ENCODE data around the gene KCNC4. TPM values are rescaled to one million over a fixed set of nuclear protein-coding genes. Genes with fewer than 3 reads are reported as not detected.

The KCNC4 gene
- total RNA-seq, 1 donor: 5.7 TPM

DNA sequence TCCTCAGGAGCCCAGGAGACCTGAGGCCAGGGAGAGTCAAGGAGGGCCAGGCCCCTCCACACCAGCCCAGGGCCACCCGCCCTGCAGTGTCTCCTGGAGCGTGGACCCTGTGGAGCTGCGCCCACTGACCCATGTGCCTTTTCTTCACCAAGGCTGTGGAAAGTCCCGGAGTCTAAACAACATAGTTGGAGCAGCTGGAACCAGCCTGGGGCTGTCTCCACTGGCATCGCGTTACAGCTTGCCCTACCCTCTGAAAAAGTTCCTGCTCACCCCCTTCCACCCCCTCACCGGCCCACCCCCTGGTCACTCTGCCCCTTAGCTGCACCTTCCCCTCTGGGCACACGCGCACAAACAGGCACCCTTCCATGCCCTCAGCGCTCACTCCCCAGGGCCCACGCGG, 18.3 kb downstream of the KCNC4 start:
- DNase-seq (ENCODE audit: low read depth in 2 of 3, low spot score in 2 of 3): no peak

GRCh38 chr1:110228869-110229268, 18.8 kb downstream of the KCNC4 start:
- no peak for DNase-seq (ENCODE audit: low read depth in 2 of 3, low spot score in 2 of 3)

- DNase-seq (ENCODE audit: low read depth in 2 of 3, low spot score in 2 of 3): no peak
Observed at GRCh38 chr1:110229348-110230001, 19.4 kb downstream of the KCNC4 start.

- no peak for DNase-seq (ENCODE audit: low read depth in 2 of 3, low spot score in 2 of 3)
Observed at GRCh38 chr1:110230381-110231199, 20.5 kb downstream of the KCNC4 start.

- no peak for DNase-seq (ENCODE audit: low read depth in 2 of 3, low spot score in 2 of 3)
Observed at GRCh38 chr1:110233861-110234260, 23.7 kb downstream of the KCNC4 start.

DNA sequence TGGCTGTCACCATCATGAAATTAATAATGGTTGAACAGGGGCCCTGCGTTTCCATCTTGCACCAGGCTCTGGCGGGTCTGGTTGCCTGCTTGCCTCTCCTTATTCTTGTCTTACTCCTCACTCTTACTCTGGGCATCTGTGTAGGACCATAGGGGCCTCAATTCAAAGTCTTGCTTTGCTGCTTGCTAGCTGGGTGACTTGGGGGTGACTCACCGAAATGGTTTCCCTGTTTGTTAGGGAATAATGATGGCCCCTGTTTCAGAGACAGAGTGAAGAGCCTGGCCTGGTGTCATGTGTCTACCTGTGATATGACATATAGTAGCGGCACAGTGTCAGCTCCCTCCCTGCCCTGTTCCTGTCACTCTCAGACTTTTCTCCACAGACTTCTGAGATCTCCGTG, 24.6 kb downstream of the KCNC4 start:
- no peak for DNase-seq (ENCODE audit: low read depth in 2 of 3, low spot score in 2 of 3)

DNA sequence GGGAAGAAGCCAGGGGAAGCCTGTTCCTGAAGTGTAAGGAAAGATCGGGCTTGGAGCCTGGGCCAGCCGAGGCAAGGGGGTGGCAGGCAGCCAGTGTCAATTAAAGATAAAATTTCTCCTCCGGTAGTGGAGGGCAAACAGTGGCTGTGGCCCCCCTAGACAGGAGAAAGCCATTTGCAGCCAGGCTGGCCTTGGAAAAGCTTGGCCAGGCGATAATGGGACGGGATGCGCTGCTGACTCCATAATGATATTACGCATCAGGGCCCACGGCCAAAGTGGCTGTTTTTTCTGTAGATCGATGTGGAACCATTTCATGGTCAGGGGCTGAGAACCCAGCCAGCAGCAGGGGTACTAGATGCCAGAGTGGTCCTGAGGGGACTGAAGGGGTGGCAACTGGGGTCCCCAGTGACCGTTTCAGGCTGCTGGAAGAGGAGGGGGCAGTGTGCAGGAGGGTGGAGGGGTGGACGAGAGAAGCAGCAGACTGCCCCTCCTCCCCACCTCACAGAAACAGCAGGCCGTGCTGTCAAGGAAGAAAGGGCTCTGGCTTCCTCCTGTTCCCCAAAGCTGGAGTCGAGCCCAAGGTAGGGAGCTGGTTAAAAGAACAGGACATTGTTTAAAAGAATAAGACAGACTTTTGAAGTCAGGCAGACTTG, 25.2 kb downstream of the KCNC4 start:
- DNase-seq (ENCODE audit: low read depth in 2 of 3, low spot score in 2 of 3): no peak

DNA sequence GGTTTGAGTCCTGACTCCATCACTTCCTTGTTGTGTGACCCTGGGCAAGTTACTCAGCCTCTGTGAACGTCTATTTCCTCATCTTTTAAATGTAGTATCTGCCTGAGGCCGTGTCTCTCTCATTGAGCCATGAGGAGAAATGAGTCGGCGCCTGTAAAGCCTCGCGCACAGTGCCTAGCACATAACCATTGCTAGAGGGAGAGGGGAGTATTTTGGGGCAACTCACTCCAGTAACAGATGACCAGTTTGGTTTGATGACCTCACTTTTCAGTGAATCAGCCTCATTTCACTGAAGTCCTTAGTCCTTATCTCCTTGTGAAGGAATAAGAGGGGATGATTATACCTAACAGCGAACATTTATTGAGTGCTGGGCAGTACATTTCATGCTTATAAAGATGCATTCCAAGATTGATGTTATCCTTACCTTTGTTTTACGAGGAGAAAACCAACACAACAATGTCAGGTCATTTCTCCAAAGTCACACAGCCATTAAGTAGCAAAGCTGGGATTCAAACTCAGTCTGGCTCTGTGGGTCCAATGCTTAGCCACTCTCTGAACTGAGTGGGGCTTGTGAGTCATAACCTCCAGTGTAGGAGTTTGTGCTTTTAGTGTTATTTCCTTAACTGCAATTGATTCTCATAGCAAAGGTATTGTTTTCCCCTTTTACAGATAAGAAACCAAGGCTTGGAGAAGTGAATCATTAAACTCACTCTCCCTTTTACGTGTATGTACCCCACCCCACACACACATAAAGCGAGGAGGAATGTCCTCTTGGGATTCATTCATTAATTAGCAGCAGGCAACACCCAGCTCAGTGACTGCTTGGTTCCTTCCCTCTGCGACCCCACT, 25.9 kb downstream of the KCNC4 start:
- peak in 2 of 3 donors; percentile 15 to 49 for DNase-seq (ENCODE audit: low read depth in 2 of 3, low spot score in 2 of 3)

DNA sequence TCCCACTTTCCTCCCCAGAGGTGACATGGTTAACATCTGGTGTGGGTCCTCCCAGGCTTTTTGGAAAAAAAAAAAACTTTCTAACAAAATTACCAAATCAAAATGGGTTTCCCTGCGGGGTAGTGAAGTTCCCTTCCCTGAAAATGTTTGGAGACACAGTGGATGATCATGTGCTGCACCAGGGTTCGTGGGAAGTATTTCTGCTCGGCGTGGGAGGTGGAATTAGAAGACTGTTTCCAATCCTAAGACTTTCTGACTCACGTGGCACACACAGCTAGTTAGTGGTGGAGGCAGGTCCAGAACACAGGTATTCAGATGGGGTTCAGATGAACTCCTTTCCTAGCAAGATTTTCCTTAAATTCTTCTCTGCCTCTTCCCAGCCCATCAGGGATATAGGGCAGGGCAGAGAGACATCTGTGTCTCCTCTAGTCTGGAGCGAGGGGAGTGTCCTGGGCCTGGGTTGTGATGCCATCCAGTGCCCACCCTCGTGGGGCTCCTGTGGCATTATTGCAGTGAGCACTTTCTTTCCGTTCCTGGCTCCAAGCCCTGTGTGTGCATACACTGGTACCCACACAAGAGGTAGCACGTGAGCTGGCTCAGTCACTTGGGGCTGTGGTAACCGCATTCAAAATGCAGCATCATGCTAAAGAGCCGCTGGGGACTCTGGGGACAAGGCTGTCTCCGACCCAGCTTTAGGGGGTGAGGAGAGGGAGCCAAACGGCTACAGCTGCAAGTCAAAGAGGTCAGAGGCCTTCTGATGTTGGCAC, 27.5 kb downstream of the KCNC4 start:
- peak in 1 of 3 donors; percentile 9 for DNase-seq (ENCODE audit: low read depth in 2 of 3, low spot score in 2 of 3)

DNA sequence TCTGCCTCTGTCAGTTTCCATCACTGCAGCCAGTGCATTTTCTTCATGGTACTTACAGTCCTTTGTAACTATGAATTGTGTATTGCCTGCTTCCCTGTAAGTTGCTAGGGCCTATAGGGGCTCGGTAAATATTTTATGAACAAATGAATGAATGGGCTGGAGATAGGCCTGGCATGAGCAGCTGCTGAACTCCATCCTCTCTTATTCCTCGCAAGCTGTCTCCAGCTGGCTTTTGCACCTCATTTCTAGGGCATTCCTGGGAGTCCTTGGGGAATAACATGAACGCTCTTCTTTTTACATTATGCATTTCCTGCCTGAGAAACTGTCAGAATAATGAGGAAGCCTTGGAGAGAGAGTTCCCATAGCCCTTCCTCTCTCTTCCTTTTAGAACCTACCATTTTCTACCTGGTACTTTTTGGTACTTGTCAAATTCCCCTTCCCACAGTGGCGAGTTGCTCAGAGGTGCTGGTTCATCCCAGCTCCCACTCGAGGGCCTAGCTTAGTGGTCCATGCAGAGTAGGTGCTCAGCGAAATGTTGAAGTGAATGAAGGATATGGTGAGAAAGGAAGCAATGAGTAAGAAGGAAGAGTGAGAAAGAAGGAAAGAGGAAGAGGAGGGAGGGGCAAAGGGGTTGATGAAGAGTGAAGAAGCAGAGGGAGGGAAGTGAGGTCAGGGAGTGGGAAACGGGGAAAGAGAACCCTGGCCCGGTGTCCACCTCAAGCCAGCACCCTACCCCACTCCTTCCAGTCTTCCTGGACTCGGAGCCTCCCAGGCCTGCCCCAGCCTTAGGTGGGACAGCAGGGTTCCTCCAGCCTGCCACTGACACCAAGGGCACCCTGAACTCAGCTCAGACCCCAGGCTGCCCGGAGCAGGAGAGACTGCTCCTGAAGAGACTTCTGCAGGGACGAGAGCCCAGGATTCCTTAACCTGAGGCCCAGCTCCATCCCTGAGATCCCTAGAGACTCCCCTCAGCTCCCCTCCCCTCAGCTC, 29.6 kb downstream of the KCNC4 start:
- no peak for DNase-seq (ENCODE audit: low read depth in 2 of 3, low spot score in 2 of 3)

DNA sequence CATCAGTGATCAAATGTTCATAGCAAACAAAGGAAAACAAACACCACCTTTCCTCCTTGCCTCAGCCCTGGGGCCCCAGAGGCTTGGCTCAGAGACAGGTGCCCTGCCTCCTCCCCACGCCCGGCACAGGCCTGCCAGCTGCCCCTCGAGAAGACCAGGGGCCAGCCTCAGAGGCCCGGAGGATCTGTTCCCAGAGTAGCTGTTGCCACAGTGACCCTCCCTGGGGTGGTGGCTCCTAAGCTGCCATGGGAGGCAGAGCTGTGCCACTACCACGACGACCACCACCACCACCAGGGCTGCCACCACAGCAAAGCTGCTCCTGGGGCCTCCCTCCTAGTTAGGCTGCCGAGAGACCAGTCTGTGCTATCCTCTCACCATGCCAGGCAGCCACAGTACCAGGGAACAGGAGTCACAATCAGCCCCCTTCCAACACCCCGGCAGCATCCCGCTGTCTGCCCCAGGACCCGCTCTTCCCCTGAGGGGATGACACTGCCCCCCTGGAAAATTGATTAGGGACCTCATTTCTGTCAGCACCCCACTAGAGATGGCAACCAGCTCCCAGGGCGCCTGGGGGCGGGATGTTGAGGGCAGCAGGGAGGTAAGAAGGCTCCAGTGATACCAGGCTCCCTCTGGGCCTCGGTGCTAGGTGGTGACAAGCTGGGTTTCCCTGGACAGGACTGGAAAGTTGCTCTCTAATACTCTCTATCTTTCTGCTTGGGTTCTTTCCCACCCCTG, 30.5 kb downstream of the KCNC4 start:
- DNase-seq (ENCODE audit: low read depth in 2 of 3, low spot score in 2 of 3): no peak

DNA sequence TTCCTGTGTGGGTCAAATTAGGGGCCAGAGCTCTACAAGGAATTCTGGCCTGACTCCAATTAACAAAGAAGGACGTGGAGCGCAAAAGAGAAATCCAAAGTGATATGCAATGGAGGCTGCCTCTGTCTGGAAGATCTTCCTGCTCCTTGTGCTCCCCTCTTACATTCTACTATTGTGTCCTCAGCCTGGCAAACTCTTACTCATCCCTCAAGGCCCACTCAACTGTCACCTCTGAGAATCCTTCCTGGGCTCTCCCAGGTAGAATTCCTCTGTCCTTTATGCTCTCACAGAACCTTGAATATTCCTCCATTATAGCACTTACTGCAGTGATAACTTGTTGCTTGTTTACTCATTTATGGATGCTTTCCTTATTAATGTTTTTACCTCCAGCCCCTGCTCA, 31.4 kb downstream of the KCNC4 start:
- no peak for DNase-seq (ENCODE audit: low read depth in 2 of 3, low spot score in 2 of 3)

DNA sequence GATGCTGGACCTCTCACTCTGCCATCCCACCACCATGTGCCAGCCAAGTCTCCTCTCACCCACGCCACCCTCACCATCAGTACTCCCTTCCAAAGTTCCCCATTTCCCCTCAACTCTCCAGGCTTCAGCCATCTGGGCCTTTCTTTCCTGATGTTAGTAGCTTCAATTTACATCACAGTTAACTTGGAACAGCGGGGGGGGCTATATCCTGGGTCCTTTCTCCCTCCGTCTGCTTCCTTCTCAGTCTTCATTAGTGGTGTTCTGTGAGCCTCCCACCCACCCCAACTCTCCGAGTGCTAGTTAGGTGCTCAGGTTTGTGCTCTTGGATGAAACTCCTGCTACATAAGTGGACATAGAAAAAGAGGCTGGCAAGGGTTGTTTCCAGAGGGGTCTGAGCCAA, 31.9 kb downstream of the KCNC4 start:
- no peak for DNase-seq (ENCODE audit: low read depth in 2 of 3, low spot score in 2 of 3)

- no peak for DNase-seq (ENCODE audit: low read depth in 2 of 3, low spot score in 2 of 3)
Observed at GRCh38 chr1:110242731-110243130, 32.6 kb downstream of the KCNC4 start.

GRCh38 chr1:110243146-110243545, 33.0 kb downstream of the KCNC4 start:
- no peak for DNase-seq (ENCODE audit: low read depth in 2 of 3, low spot score in 2 of 3)

GRCh38 chr1:110243574-110243973, 33.5 kb downstream of the KCNC4 start:
- peak in 2 of 3 donors; percentile 53 to 77 for DNase-seq (ENCODE audit: low read depth in 2 of 3, low spot score in 2 of 3)

GRCh38 chr1:110245876-110246620, 35.9 kb downstream of the KCNC4 start:
- DNase-seq (ENCODE audit: low read depth in 2 of 3, low spot score in 2 of 3): no peak
